ENCODE results near the gene ARHGAP10.

DNA sequence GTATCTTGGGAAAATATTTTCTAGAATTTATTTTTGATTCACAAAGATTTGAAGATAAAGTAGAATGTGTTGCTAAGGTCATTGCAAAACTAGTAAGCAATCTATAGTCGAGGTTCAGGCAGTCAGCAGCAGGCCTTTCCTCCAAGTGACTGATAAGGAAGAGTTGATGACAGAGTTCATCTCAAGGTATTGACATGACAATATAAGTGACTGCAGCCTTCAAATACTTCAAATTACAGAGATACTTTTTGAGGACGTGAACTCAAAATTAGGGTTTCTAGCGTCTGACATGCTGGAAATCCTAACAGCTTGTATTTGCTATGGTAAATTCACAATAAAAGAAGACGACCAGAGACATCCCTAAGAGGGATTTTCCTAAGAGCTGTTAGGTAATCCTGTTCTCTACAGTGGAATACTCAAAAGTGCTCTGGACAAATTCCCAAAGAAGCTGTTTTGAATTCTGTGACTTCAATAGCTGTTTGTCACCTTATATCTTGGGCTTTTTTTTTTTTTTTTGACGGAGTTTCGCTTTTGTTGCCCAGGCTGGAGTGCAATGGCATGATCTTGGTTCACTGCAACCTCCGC, 7.4 kb downstream of the ARHGAP10 start:
- TF ChIP-seq, protein P1, sequence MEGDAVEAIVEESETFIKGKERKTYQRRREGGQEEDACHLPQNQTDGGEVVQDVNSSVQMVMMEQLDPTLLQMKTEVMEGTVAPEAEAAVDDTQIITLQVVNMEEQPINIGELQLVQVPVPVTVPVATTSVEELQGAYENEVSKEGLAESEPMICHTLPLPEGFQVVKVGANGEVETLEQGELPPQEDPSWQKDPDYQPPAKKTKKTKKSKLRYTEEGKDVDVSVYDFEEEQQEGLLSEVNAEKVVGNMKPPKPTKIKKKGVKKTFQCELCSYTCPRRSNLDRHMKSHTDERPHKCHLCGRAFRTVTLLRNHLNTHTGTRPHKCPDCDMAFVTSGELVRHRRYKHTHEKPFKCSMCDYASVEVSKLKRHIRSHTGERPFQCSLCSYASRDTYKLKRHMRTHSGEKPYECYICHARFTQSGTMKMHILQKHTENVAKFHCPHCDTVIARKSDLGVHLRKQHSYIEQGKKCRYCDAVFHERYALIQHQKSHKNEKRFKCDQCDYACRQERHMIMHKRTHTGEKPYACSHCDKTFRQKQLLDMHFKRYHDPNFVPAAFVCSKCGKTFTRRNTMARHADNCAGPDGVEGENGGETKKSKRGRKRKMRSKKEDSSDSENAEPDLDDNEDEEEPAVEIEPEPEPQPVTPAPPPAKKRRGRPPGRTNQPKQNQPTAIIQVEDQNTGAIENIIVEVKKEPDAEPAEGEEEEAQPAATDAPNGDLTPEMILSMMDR (IDR thresholded peaks at IDR 0.05): no peak
- TF ChIP-seq POLR2A (IDR thresholded peaks at IDR 0.05): no peak

All from right lobe of liver (tissue), 4 donors.